ENCODE results near the gene DGKZ. TPM values are rescaled to one million over a fixed set of nuclear protein-coding genes. Genes with fewer than 3 reads are reported as not detected.

DGKZ gene
- total and polyA plus RNA-seq, 4 donors, result 4.6 to 24.3 (median 14.4) TPM

- Histone ChIP-seq H3K4me3 (ENCODE audit: low read depth in 1 of 3, low read length in 3 of 3) (peak overlapping the region in 2 of 3 donors; percentile 37 to 54), H3K9me3 (ENCODE audit: control insufficient read depth in 4 of 4, low read length in 3 of 4) (no peaks in the 10 kb centered on the region), H3K27ac (ENCODE audit: low read depth in 1 of 2, low read length in 2 of 2) (no peak overlapping the region), H3K9ac (ENCODE audit: low read depth in 1 of 2, low read length in 2 of 2) (no peak overlapping the region), H3K27me3 (ENCODE audit: control insufficient read depth in 4 of 4, insufficient read depth in 4 of 4, low read length in 3 of 4) (peaks cover 0 to 16% (median 7%) of the 10 kb centered on the region in 4 donors), H3K4me1 (ENCODE audit: control insufficient read depth in 4 of 4, insufficient read depth in 4 of 4, low read length in 3 of 4) (peaks cover 20 to 37% (median 26%) of the 10 kb centered on the region in 4 donors), H3K36me3 (ENCODE audit: control insufficient read depth in 4 of 4, insufficient read depth in 3 of 4, low read depth in 1 of 4, low read length in 3 of 4) (peaks cover 0 to 9% (median 4%) of the 10 kb centered on the region in 4 donors)
- WGBS, result 4% methylated on average over 71 of the region's 71 CpGs
- TF ChIP-seq ZBTB33 (IDR thresholded peaks at IDR 0.05) (no peak), YY1 (IDR thresholded peaks at IDR 0.05) (no peak), EGR1 (IDR thresholded peaks at IDR 0.05; ENCODE audit: low read depth in 2 of 2) (peak; percentile 47 to 68), FOXA1 (IDR thresholded peaks at IDR 0.05) (no peak), JUND (IDR thresholded peaks at IDR 0.05) (no peak), HNF4G (IDR thresholded peaks at IDR 0.05) (no peak), CTCF (IDR thresholded peaks at IDR 0.05; ENCODE audit: low read depth, low read length, missing input control) (no peak), TAF1 (conservative IDR thresholded peaks at IDR 0.05) (no peak), GABPA (IDR thresholded peaks at IDR 0.05 in 1 of 2, conservative IDR thresholded peaks at IDR 0.05 in 1 of 2) (no peak), MAX (IDR thresholded peaks at IDR 0.05) (no peak), SP1 (IDR thresholded peaks at IDR 0.05) (peak; percentile 31), ATF3 (IDR thresholded peaks at IDR 0.05) (no peak), NR2F2 (IDR thresholded peaks at IDR 0.05) (no peak), FOXA2 (IDR thresholded peaks at IDR 0.05) (no peak), RXRA (IDR thresholded peaks at IDR 0.05) (peak; percentile 33 to 40), RAD21 (IDR thresholded peaks at IDR 0.05) (peak; percentile 22 to 37), REST (IDR thresholded peaks at IDR 0.05) (peak; percentile 100), HNF4A (conservative IDR thresholded peaks at IDR 0.05) (peak; percentile 24 to 51)
- peak; percentile 86 for DNase-seq (ENCODE audit: low spot score)
Observed at GRCh38 chr11:46392421-46393230, 45.4 kb downstream of the DGKZ start.

All from liver (tissue), 9 donors.